Fibroblast of skin of right biceps (primary cell): ENCODE measurements around the gene IGF2BP1.
A peak's percentile ranks its signal among the peaks of the same experiment; 100 is the strongest.
"Not testable (repeated sequence)": the region's sequence is repeated elsewhere in the genome, so short reads cannot be mapped to it uniquely, and the experiment has no call there.

ENCODE experiments used
- DNase-seq: peaks from one replicate; pipeline ENCODE4 v3.0.0-alpha.2; 2013

IGF2BP1 gene

DNA sequence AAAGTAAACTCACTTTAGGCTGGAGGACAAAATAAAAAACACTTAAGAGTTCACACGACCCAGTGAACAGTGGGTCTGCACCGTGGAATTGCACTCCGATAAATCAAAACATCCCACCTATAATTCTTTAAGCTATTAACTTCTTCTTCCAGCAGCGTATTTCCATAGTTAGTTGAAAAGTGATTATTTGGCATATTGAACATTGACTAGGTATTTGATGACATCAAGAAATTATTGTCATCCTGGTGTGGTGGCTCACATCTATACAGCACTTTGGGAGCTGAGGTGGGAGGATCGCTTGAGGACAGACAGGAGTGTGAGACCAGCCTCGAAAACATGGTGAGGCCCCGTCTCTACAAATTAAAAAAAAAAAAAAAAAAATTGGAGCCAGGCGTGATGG lies 23.4 kb downstream of the IGF2BP1 start:
- DNase-seq = no peak

DNA sequence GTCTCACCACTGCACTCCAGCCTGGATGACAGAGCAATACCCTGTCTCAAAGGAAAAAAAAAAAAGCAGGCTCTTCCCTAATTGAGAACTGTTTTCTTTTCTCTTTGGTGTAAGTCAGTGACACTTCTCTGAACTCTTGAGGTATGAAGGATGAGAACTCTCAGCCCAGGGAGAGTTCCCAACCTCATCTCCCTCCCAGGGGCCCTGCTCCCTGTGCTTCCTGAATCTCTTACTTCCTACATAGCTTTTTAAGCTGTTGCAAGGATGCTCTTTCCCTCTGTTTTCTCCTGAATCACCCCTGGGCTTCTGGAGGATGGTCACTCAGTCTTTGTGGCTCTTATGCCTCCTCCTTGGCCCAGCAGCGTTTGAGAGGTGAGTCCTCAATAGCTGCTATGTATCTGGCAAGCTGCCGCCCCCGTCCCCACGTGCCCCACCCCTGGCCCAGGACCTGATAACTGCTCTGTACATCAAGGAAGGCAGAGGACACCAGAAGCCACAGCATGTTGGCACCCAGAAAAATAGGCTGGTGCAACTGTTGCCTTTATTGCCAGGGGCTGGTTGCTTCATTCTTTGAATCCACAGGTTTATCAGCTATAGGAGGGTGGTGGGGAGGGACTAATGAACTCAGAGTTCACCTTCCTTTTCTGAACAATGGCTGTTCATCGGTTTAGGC lies 24.0 kb downstream of the IGF2BP1 start:
- DNase-seq = peak; percentile 90

DNA sequence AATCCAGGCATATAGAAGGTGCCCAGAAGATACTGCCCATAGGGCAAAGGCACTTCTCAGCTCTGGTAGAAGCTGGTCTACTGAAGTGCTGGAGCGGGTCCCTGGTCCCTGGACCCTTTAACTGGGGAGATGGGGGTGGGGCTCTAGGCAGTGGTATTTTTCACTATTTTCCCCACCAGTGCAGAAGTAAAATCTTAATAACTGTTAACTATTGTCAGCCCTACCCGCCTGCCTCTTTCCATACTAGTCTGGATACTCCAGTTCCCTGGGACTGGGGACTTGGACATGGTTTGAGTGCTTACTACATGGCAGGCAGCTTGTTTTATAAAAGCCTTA lies 24.6 kb downstream of the IGF2BP1 start:
- no peak for DNase-seq

DNA sequence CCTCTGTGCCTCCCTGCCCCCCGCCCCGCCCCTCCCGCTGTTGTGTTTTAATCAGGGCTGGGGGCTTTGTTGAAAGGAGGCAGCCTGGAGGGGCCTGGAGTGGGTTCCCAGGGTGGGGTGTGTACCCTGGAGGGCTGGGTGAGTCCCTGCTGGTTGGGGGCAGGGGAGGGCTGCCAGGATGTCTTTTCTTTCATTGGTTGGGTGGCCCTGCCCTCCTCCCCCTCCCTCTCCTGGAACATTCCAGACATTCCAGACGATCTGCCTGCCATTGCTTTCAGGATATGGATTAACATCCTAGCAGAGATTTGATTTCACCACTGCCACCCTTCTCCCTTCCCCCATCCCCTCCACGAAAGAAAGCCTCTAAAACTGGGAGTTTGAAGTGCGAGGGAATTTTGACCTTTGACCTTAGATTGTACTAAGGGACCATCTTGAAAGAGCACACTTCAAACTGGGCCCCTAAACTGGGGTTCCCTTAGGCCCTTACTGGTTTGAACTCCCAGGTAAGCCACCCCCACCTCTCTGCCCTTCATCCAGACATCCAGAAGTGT lies 25.3 kb downstream of the IGF2BP1 start:
- peak; percentile 95 for DNase-seq

DNA sequence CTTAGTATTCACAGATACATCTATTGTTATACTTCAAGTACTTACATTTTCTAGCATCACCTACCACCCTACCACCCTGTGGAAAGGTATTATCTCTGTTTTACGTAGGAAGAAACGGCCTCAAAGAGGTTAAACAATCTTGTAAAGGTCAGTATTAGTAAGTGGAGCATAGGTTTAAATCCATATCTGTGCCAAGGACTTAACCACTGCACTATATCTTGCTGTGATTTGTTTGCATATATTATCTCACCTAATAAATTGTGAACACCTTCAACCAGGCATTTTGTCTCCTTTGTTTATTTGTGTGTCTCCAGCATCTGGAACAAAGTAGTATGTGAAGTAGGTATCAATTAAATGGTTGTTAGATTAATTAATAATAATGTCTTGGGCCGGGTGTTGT lies 27.3 kb downstream of the IGF2BP1 start:
- no peak for DNase-seq

DNA sequence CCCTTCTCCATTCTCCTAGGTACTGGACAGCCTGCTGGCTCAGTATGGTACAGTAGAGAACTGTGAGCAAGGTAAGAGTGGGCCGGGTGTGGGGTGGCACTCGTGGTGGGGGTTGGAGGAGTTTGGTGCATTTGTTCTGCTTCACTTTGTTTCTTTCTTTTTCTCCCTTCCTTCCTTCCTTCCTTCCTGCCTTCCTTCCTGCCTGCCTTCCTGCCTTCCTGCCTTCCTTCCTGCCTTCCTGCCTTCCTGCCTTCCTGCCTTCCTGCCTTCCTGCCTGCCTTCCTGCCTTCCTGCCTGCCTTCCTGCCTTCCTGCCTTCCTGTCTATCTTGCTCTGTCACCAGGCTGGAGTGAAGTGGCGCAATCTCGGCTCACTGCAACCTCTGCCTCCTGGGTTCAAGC lies 29.3 kb downstream of the IGF2BP1 start:
- DNase-seq = not testable (repeated sequence)

DNA sequence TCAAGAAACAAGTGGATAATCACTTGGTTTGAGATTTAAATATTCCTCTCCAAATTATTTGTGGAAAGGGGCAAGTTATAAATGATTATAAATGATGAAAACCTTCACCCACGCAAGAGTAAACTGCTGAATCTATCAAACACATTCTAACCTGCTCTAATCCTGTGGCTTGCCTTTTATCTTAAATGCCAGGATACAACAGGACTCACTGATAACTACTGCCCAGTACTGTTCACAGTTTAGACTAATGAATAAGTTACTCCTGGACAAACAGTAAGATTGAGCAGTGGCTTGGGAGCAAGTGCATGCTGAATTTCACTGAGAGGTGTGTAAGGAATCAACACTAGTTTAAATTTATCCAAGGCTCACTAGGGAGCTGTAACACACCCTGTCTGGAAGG lies 31.1 kb downstream of the IGF2BP1 start:
- DNase-seq = no peak

DNA sequence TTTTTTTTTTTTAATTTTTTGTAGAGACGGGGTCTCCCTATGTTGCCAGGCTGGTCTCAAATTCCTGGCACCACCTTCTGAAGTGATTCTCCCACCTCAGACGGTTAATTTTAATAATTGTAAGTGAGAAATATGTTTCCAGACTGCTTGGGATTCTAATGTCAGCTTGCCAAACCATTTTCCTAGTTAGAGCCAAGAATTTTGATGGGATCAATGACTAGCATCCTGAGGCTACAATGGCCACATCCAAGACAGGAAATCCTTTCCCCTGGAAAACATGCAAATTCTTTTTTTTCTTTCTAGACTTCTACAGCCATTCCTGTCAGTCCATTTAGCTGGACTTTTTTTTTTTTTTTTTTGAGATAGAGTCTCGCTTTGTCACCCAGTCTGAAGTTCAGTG lies 32.6 kb downstream of the IGF2BP1 start:
- DNase-seq = peak; percentile 66

DNA sequence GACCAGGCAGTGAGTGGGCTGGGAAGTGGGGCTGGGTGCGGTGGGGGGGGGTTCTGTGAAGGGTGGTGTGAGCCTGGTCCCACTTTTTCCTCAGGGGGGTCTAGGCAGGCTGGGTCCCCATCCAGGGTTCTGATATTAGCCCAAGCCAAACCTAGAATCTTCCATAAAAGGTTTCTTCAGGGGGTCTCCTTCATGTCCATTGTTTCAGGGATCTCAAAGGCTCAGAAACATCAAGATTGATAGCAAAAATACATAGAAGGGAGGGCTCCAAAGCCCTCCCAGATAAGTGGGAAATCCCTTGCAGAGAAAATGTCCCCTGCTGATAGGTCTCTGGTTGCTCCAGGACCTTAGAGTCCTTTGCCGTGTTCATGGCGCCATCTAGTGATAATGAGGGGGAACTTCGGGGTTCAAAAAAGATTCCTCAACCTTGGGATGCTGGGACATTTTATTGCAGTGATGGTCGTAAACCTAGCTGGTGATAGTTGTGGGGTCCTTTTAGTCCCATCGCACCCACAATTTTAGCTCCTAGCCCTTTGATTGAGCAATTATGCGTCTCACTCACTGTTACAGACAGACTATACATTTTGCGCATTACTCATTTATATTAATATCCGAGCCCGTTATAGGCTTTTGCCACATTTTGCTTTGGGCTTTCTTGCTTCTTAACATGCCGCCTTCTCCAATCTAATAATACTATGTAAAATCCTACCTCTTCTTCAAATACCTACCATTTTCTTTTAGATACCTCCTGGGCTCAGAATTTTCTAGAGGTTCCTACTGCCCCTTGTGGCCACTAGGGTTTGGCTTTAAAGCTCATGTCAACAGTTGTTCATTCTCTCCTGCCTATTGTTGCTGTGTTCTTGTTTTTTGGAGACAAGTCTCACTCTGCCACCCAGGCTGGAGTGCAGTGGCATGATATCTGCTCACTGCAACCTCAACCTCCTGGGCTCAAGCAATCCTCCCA lies 35.1 kb downstream of the IGF2BP1 start:
- DNase-seq = peak; percentile 82

DNA sequence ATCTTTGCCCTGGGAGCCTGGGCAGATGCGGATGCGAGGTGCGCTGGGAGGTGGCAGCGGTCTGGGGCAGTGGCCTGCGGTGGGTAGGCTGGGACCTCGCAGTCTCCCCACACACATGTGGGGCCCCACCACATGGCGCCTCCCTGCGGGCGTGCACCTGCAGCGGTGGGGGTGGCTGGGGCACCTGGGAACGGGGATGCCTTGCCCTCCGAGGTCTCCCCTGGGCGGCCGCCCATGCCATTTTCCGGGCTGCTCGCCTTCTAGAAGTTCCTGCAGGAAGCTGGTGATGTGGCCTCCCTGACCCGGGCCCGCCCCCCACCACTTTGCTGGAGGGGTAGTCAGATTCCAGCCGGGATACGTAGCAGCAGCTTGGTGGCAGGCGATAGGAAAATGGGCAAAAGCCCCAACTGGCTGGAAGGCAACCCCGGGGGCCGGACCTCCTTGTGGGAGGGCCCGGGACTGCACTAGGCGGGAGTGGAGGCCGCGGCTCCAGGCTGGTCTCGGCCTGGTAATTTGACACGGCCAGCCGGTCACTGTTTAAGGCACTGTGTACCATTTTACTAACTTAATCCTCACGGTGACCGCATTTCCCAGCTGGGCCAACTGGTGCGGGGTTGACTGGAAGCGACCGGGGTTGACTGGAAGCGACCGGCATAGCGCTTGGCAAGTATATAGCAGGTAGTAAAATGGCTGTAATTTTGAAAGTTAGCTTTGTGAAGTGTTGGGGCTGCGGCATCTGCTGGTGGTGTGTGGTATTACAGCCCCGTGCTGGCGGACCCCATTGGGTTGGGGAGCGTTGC lies 38.5 kb downstream of the IGF2BP1 start:
- DNase-seq = peak; percentile 47

DNA sequence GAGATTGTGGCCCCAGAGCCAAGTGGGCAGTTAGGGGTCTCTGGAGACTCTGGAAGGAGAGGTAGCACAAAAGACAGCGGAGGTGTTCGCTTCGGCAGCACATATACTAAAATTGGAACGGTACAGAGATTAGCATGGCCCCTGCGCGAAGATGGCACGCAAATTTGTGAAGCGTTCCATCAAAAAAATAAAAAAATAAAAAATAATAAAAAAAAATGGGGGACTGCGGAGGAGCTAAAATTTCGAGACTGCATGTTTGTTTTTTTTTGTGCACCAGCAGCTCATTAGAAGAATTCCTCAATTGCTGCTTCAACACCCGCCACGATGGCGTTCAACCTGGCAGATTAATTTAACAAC lies 39.1 kb downstream of the IGF2BP1 start:
- DNase-seq = no peak

DNA sequence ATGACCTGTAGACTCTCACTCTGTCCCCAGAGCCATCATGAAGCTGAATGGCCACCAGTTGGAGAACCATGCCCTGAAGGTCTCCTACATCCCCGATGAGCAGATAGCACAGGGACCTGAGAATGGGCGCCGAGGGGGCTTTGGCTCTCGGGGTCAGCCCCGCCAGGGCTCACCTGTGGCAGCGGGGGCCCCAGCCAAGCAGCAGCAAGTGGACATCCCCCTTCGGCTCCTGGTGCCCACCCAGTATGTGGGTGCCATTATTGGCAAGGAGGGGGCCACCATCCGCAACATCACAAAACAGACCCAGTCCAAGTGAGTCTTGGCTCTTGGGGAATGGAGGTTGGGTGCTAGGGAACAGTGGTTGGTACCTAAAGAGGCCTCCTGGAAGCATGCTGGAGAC lies 41.0 kb downstream of the IGF2BP1 start:
- DNase-seq = no peak

DNA sequence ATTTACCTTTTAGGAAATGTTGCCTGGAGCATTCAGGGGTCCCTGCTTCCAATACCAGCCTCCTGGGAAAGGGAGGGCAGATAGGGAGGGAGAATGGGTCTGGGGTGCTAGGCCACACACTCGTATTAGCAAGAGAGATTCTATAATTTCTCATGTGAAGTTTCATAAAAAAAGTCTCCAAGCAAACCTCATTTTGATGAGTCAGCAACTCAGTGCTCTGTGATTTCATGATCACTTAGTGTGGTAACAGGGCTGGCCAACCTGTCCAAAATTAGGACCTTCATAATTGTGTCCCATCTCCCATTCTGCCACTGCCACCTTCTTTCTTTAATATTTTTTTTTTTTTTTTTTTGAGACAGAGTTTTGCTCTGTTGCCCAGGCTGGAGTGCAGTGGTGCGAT lies 41.4 kb downstream of the IGF2BP1 start:
- DNase-seq = no peak

DNA sequence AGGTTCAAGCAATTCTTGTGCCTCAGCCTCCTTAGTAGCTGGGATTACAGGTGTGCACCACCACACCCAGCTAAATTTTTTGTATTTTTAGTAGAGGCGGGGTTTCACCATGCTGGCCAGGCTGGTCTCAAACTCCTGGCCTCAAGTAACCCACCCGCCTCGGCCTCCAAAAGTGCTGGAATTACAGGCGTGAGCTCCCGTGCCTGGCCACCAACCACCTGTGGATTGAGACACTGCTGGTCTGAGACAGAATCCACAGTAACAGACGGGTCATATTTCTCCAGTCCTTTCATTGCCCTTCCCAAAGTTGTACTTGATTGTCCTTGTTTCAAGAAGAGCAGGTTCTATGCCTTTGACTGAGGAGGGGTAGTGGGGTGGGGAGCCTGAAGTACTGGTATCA lies 42.3 kb downstream of the IGF2BP1 start:
- not testable (repeated sequence) for DNase-seq

DNA sequence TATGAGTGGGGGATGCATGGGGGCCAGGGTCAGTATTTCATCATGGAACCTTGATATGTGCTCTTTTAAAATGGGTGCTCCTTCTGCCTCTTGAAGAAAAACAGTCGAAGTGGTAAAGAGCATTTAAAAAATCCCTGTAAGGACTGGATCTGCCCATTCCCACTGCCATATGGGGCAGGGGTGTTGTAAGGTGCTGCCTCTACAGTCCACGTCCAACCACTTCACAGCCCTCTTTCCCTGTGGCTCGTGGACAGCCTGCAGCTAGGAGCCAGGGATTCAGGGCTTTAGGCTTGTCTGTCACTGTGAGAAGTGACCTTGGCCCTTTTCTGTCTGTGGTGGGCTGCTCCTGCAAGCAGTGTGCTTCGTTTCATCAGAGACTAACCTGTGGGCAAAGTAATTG lies 44.3 kb downstream of the IGF2BP1 start:
- no peak for DNase-seq

DNA sequence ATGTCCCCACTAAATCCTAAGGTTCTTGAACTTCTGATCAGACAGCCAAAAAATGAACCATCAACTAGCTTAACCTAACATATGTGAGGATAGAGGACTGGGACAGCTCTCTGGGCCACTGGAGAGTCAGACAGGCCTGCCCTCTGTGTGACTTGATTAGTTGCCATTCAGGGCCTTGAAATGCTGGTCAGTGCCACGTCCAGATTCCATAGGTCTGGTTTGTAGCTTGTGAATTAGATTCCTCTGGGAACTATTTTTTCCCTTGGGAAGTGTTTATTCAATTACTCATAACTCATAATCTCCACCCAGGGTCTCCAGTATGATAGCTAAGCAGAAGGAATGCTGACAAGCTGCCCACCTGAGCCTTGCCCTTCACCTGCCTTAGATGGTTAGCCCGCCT lies 48.2 kb downstream of the IGF2BP1 start:
- no peak for DNase-seq

DNA sequence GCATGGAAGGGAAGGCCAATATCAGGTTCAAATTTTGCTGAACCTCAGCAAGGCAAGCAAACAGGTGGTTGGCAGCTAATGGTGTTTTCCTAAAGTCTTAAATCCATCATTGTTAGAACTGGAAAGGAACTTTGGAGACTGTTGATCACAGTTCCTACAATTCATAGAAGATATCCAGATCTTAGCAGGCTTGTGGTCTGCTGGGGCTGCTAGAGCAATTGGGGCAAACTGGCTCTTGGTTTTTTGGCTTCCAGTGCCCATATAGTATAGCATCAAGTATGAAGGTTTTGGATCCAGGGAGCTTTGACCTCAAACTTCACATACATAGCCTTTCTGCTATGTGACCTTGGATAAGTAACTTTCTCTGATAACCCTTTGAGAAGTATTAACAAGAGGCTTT lies 49.7 kb downstream of the IGF2BP1 start:
- no peak for DNase-seq

DNA sequence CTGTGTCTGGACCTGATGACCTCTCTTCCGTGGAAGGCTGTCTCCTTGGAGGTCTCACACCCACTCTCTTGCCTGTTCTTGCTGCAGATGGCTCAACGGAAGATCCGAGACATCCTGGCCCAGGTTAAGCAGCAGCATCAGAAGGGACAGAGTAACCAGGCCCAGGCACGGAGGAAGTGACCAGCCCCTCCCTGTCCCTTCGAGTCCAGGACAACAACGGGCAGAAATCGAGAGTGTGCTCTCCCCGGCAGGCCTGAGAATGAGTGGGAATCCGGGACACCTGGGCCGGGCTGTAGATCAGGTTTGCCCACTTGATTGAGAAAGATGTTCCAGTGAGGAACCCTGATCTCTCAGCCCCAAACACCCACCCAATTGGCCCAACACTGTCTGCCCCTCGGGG lies 52.1 kb downstream of the IGF2BP1 start:
- DNase-seq = no peak

DNA sequence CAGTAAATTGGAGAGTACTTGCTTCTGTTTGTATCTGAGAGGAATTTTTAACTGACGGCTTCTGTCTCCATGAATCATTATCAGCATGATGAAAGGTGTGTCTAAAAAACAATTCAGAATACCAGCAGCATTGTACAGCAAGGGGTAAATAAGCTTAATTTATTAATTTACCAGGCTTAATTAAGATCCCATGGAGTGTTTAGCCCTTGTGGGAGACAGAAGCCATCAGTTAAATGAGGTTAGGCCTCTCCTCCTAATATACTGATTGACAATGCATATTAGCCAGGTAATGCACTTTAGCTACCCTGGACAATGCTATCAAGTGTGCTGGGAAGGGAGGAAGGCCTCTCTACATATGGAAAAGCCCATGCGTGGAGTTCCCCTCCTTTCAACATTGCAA lies 53.4 kb downstream of the IGF2BP1 start:
- no peak for DNase-seq

DNA sequence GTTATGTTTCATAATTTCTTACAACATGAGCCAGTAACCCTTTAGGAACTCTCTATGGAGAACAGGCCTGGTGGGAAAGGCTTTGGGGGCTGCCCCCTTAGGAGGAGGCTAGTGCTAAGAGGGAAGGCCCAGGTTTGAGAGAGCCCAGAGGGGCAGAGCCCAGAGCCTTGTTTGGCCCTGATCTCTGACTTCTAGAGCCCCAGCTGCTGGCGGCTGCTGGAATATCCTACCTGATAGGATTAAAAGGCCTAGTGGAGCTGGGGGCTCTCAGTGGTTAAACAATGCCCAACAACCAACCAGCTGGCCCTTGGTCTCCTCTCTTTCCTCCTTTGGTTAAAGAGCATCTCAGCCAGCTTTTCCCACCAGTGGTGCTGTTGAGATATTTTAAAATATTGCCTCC lies 54.1 kb downstream of the IGF2BP1 start:
- DNase-seq = no peak

DNA sequence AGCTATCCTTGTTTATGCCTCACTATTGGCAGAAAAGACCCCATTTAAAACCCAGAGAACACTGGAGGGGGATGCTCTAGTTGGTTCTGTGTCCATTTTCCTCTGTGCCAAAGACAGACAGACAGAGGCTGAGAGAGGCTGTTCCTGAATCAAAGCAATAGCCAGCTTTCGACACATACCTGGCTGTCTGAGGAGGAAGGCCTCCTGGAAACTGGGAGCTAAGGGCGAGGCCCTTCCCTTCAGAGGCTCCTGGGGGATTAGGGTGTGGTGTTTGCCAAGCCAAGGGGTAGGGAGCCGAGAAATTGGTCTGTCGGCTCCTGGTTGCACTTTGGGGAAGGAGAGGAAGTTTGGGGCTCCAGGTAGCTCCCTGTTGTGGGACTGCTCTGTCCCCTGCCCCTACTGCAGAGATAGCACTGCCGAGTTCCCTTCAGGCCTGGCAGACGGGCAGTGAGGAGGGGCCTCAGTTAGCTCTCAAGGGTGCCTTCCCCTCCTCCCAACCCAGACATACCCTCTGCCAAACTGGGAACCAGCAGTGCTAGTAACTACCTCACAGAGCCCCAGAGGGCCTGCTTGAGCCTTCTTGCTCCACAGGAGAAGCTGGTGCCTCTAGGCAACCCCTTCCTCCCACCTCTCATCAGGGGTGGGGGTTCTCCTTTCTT lies 56.1 kb downstream of the IGF2BP1 start:
- DNase-seq = no peak

DNA sequence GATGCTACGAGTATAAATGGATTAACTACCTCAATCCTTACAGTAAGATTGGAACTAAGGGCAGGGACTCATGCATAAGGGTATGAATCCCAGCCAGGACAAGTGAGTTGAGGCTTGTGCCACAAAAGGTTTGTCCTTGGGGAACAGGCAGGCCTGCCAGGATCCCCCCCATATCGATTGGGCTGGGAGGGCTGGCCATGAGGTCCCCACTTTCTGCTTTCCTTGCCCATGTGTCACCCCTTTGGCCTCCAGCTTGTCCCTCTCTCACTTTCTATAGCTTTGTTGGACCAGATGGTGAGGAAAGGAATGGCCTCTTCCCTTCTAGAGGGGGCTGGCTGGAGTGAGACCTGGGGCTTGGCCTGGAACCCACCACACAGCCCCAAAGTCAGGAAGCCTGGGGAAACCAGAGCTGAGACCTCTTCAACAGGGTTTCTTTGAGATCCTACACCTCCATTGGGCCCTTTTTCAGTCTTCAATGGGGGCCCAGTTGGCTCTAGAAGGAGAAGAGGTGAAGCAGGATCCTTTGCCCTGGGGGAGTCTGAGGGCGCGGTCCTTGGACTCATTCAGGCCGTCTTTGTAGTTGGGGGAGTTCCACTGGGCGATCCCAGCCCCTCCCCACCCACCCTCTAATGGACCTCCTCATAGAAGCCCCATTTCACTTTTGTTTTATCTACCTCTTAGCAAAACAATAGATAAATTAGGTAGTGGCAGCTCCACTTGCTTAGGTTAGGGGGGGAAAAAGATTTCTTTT lies 57.3 kb downstream of the IGF2BP1 start:
- DNase-seq = no peak
